Effector memory CD4-positive, alpha-beta T cell (primary cell): ENCODE measurements around the gene VOPP1.
"Not testable (repeated sequence)": the region's sequence is repeated elsewhere in the genome, so short reads cannot be mapped to it uniquely, and the experiment has no call there.

Experiments
- DNase-seq, 3 donors: peaks; one replicate each; pipeline ENCODE4 v3.0.0-alpha.2; 2020
- H3K27ac ChIP-seq: 2 replicates; pipeline ENCODE4 v1.7.0; 2013; ENCODE audit warnings: mild to moderate bottlenecking, low read length, moderate library complexity; ENCODE audit not compliant: insufficient read depth, poor library complexity, severe bottlenecking
- H3K27me3 ChIP-seq: replicated peaks from 2 replicates; pipeline ENCODE4 v1.7.0; 2013; ENCODE audit warnings: mild to moderate bottlenecking, low read length; ENCODE audit not compliant: insufficient read depth, control insufficient read depth, poor library complexity, severe bottlenecking
- H3K36me3 ChIP-seq: 2 replicates; pipeline ENCODE4 v1.7.0; 2013; ENCODE audit warnings: mild to moderate bottlenecking, low read length, moderate library complexity; ENCODE audit not compliant: control insufficient read depth, insufficient read depth
- H3K4me1 ChIP-seq: 2 replicates; pipeline ENCODE4 v1.7.0; 2013; ENCODE audit warnings: low read length, mild to moderate bottlenecking; ENCODE audit not compliant: control insufficient read depth, insufficient read depth, poor library complexity, severe bottlenecking
- H3K4me3 ChIP-seq: 2 replicates; pipeline ENCODE4 v1.7.0; 2013; ENCODE audit warnings: low read length, low read depth, mild to moderate bottlenecking; ENCODE audit not compliant: insufficient read depth, poor library complexity, severe bottlenecking
- H3K9me3 ChIP-seq: 2 replicates; pipeline ENCODE4 v1.7.0; 2013; ENCODE audit warnings: mild to moderate bottlenecking, low read length, moderate library complexity; ENCODE audit not compliant: control insufficient read depth

Gene VOPP1

DNA sequence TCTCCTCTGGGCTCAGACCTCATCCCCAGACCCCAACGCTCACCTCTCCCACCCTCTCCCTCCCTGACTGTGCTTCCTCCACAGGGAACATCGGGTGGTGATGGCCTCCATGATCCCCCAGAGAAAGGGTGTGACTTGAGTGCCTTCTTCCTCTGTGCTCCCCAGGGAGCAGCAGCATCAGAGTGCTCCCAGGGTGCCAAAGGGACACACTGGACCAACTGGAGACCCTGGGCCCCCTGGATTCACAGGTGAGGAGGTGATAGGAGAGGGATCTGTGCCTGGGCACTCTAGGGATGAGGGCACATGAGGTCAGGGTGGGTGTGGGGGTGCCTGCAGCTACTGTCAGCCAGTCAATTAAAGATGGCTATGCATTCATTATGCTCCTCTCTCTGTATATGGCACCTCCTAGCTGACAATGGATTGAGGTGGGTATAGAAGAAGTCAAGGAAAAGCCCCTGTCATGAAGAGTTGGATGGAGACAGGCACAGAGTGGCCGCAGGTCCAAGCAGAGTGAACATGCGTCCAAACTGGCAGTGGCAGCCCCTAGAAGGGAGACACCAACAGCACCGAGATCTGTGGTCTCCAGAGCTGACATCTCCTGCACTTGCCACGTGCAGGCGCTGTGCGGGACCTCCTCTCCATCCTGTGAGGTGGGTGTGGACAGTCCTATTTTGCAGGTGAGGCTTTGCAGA is 15.5 kb upstream of the VOPP1 start:
- no peaks in the 10 kb centered on the region for H3K9me3 ChIP-seq
- H3K4me1 ChIP-seq, result no peaks in the 10 kb centered on the region
- H3K4me3 ChIP-seq, result no peak overlapping the region
- H3K36me3 ChIP-seq, result no peaks in the 10 kb centered on the region
- no peaks in the 10 kb centered on the region for H3K27me3 ChIP-seq
- no peak overlapping the region for H3K27ac ChIP-seq
- no peak for DNase-seq

GRCh38 chr7:55582656-55583055 is 10.4 kb upstream of the VOPP1 start:
- H3K36me3 ChIP-seq, H3K9me3 ChIP-seq, H3K4me1 ChIP-seq, H3K27ac ChIP-seq, H3K27me3 ChIP-seq, H3K4me3 ChIP-seq, DNase-seq: not testable (repeated sequence)

- H3K9me3 ChIP-seq, result no peaks in the 10 kb centered on the region
- no peaks in the 10 kb centered on the region for H3K36me3 ChIP-seq
- no peak overlapping the region for H3K27ac ChIP-seq
- no peaks in the 10 kb centered on the region for H3K27me3 ChIP-seq
- no peak overlapping the region for H3K4me3 ChIP-seq
- peaks cover 24% of the 10 kb centered on the region for H3K4me1 ChIP-seq
- DNase-seq, result no peak
Measured at GRCh38 chr7:55576753-55577152, 4.5 kb upstream of the VOPP1 start.

- Histone ChIP-seq H3K36me3 (no peaks in the 10 kb centered on the region), H3K9me3 (no peaks in the 10 kb centered on the region), H3K27me3 (no peaks in the 10 kb centered on the region), H3K4me3 (no peak overlapping the region), H3K4me1 (peaks cover 24% of the 10 kb centered on the region), H3K27ac (no peak overlapping the region)
- DNase-seq, result no peak
Measured at GRCh38 chr7:55575733-55576132, 3.4 kb upstream of the VOPP1 start.

- peaks cover 26% of the 10 kb centered on the region for H3K4me1 ChIP-seq
- no peaks in the 10 kb centered on the region for H3K9me3 ChIP-seq
- no peak overlapping the region for H3K4me3 ChIP-seq
- no peaks in the 10 kb centered on the region for H3K27me3 ChIP-seq
- H3K36me3 ChIP-seq, result no peaks in the 10 kb centered on the region
- H3K27ac ChIP-seq, result no peak overlapping the region
- DNase-seq, result no peak
Measured at GRCh38 chr7:55575098-55575497, 2.8 kb upstream of the VOPP1 start.

GRCh38 chr7:55574051-55574717 is 1.9 kb upstream of the VOPP1 start:
- Histone ChIP-seq H3K4me1 (peaks cover 35% of the 10 kb centered on the region), H3K36me3 (no peaks in the 10 kb centered on the region), H3K27ac (peak overlapping the region; percentile 75), H3K4me3 (no peak overlapping the region), H3K9me3 (no peaks in the 10 kb centered on the region), H3K27me3 (no peaks in the 10 kb centered on the region)
- peak in 1 of 3 donors; percentile 29 for DNase-seq

DNA sequence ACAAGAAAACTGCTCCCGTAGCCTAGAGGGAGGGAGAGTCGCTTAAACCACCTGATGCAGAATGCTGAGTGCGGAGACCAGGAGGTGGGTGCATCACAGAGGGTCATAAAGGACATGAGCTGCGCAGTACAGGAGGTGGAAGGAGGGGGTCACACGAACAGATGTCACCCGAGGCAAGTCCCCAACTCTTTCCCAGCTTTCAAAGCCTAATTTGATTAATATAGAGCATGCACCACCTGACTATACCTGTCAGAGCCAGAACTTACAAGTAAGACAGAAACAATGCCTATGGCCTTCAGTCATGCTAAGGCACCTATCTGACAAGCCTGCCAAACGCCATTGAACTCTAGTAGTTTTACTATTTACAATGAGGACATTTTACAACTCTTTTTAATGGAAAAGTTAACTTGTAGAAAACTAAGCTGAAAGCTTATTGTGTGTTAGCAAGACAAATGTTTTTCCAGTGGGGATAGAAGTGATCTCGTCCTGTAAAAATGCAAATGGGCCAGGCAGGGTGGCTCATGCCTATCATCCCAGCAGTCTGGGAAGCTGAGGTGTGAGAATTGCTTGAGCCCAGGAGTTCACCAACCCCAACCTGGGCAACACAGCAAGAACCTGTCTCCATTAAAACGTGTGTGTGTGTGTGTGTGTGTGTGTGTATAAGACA is 1.1 kb upstream of the VOPP1 start:
- Histone ChIP-seq H3K36me3 (no peaks in the 10 kb centered on the region), H3K27me3 (no peaks in the 10 kb centered on the region), H3K4me3 (peak overlapping the region; percentile 69), H3K4me1 (peaks cover 43% of the 10 kb centered on the region), H3K9me3 (no peaks in the 10 kb centered on the region), H3K27ac (peak overlapping the region; percentile 75)
- DNase-seq, result no peak

GRCh38 chr7:55571511-55572377 is 558 bp downstream of the VOPP1 start:
- H3K27ac ChIP-seq, result peak overlapping the region; percentile 84
- no peaks in the 10 kb centered on the region for H3K36me3 ChIP-seq
- peaks cover 47% of the 10 kb centered on the region for H3K4me1 ChIP-seq
- H3K4me3 ChIP-seq, result peak overlapping the region; percentile 97
- DNase-seq, result peak; percentile 55 to 68 (median 59)
- no peaks in the 10 kb centered on the region for H3K27me3 ChIP-seq
- H3K9me3 ChIP-seq, result no peaks in the 10 kb centered on the region

DNA sequence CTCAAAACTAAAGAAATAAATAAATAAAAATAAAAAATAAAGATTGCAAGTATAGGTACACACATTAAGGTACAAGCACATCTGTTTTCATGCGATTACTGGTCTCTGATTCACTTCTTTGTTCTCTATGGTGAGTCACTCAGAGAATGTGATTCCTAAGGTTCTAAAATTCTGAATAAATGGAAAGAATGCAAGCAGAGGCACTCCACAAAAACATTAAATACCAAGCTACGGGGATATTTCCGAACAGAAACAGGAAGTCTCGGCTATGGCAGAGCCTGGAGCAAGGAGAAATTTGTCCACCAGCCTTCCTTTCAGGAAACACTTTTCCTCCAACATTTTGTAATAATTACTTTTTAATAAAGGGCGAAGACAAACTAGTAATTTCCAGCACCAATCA is 1.4 kb downstream of the VOPP1 start:
- H3K4me3 ChIP-seq, result peak overlapping the region; percentile 97
- H3K36me3 ChIP-seq, result no peaks in the 10 kb centered on the region
- peaks cover 49% of the 10 kb centered on the region for H3K4me1 ChIP-seq
- H3K9me3 ChIP-seq, result no peaks in the 10 kb centered on the region
- H3K27me3 ChIP-seq, result no peaks in the 10 kb centered on the region
- H3K27ac ChIP-seq, result peak overlapping the region; percentile 84
- no peak for DNase-seq
